OCI-LY7 (cell line): ENCODE results near the gene FNDC3B. TPM values are rescaled to one million over a fixed set of nuclear protein-coding genes. Genes with fewer than 3 reads are reported as not detected.

ENCODE experiments used
- BruUV-seq: library from RNA; stranded (reverse); fragments of 400-500 nt; replicated peaks from 2 replicates; lab custom pipeline; 2021; lab: Mats Ljungman, UMichigan
- CTCF ChIA-PET: fragments of 300-600 bp; sonication (Branson Sonifier 250); formaldehyde crosslinking; loops from one replicate; lab custom pipeline; 2022; ENCODE audit warnings: antibody characterized with exemption; ENCODE audit not compliant: unreplicated experiment; lab: Charles Lee
- POLR2A ChIA-PET: fragments of 300-600 bp; sonication (Branson Sonifier 250); formaldehyde crosslinking; loops from one replicate; lab custom pipeline; 2022; ENCODE audit warnings: antibody characterized with exemption; lab: Charles Lee
- DNase-seq: peaks from one replicate; pipeline ENCODE4 v3.0.0-alpha.2; 2015; ENCODE audit warnings: low spot score
- H2AFZ ChIP-seq: fragments of 200-600 bp; sonication (generic), shearing (Covaris generic); 2 replicates; pipeline ENCODE4 v1.6.1; 2014; ENCODE audit warnings: mild to moderate bottlenecking, antibody characterized with exemption, low read length, moderate library complexity
- H3K27ac ChIP-seq: fragments of 200-600 bp; sonication (generic); 2 replicates; pipeline ENCODE4 v1.5.1; 2014; ENCODE audit warnings: mixed run types, low read depth, mild to moderate bottlenecking, moderate library complexity, low read length, inconsistent platforms; ENCODE audit not compliant: poor library complexity, severe bottlenecking
- H3K36me3 ChIP-seq: fragments of 200-600 bp; sonication (generic); 2 replicates; pipeline ENCODE4 v1.6.1; 2014; ENCODE audit warnings: mild to moderate bottlenecking, antibody characterized with exemption, low read length, moderate library complexity, mixed read lengths; ENCODE audit not compliant: insufficient read depth
- H3K4me1 ChIP-seq: fragments of 200-600 bp; sonication (generic); 2 replicates; pipeline ENCODE4 v1.5.1; 2014; ENCODE audit warnings: mild to moderate bottlenecking, low read length; ENCODE audit not compliant: insufficient read depth, poor library complexity, severe bottlenecking
- H3K4me2 ChIP-seq: fragments of 200-600 bp; sonication (generic); 2 replicates; pipeline ENCODE4 v1.6.1; 2014; ENCODE audit warnings: mild to moderate bottlenecking, low read length
- H3K4me3 ChIP-seq: fragments of 200-600 bp; sonication (generic); 2 replicates; pipeline ENCODE4 v1.5.1; 2014; ENCODE audit warnings: mild to moderate bottlenecking, low read depth, low read length; ENCODE audit not compliant: poor library complexity, severe bottlenecking
- H3K79me2 ChIP-seq: fragments of 200-600 bp; sonication (generic); 2 replicates; pipeline ENCODE4 v1.6.1; 2016; ENCODE audit warnings: low read depth, mild to moderate bottlenecking, low read length, moderate library complexity, mixed read lengths; ENCODE audit not compliant: insufficient read depth
- H3K9me2 ChIP-seq: fragments of 200-600 bp; sonication (generic); 2 replicates; pipeline ENCODE4 v1.6.1; 2016; ENCODE audit warnings: mild to moderate bottlenecking, low read length, mixed read lengths; ENCODE audit not compliant: insufficient read depth
- H3K9me3 ChIP-seq: fragments of 200-600 bp; sonication (generic); 2 replicates; pipeline ENCODE4 v1.6.1; 2014; ENCODE audit warnings: mild to moderate bottlenecking, mixed run types, low read length, mixed read lengths
- H4K20me1 ChIP-seq: fragments of 200-600 bp; sonication (generic); 2 replicates; pipeline ENCODE4 v1.6.1; 2014; ENCODE audit warnings: mild to moderate bottlenecking, antibody characterized with exemption, low read length, moderate library complexity, mixed read lengths; ENCODE audit not compliant: insufficient read depth
- CTCF ChIP-seq: fragments of 200-600 bp; sonication (generic); conservative IDR thresholded peaks from 2 replicates; pipeline ENCODE4 v1.5.1; 2014; ENCODE audit warnings: mild to moderate bottlenecking, antibody characterized with exemption, low read length, moderate library complexity, mixed read lengths
- EZH2phosphoT487 ChIP-seq: fragments of 200-600 bp; sonication (generic); IDR thresholded peaks from 2 replicates; pipeline ENCODE4 v1.6.1; 2018; ENCODE audit warnings: low read depth, borderline replicate concordance, mild to moderate bottlenecking, mixed run types, antibody characterized with exemption, low read length, moderate library complexity, mixed read lengths
- intact Hi-C: fragments of 100-400 bp; cut with micrococcal nuclease; formaldehyde crosslinking; loops from one replicate; pipeline ENCODE4 v1.10.0; 2022; ENCODE audit not compliant: unreplicated experiment
- total RNA-seq, 2 experiments: library from RNA; depleted of rRNA in 1 of 2; stranded (reverse); fragments of >200 nt in 1 of 2; shearing (Covaris generic) in 1 of 2; gene quantifications; 2 replicates each; pipeline ENCODE4 v1.2.3, GENCODE V29; 2014 to 2022

FNDC3B gene
- total RNA-seq, 2 experiments from 2014 or later = 23.3 to 28.5 TPM

- ChIA-PET CTCF (interaction anchor here (0.6 to 1.3 kb wide), 2 partner anchors 20 to 93 kb away, joined by 3 read pairs; no protein-coding TSS in a partner anchor), POLR2A (interaction anchor here (0.7 to 3.0 kb wide), 18 partner anchors 8 to 404 kb away, joined by 3 to 12 read pairs (median 4); partner anchors contain the start of gene FNDC3B)
- no peaks in the 10 kb centered on the region for H3K9me2 ChIP-seq
- H2AFZ ChIP-seq = no peak overlapping the region
- TF ChIP-seq EZH2phosphoT487 = no peak
- no peak for TF ChIP-seq CTCF
- no peaks in the 10 kb centered on the region for H3K9me3 ChIP-seq
- peaks cover 28% of the 10 kb centered on the region for H4K20me1 ChIP-seq
- H3K4me2 ChIP-seq = peak overlapping the region; percentile 68
- H3K27ac ChIP-seq = peak overlapping the region; percentile 71
- H3K4me1 ChIP-seq = peaks cover 64% of the 10 kb centered on the region
- intact Hi-C loops = loop anchor here (1.0 to 5.0 kb wide), 5 partner anchors 35 to 225 kb away; partner anchors contain the start of gene FNDC3B
- H3K79me2 ChIP-seq = peaks cover 34% of the 10 kb centered on the region; the same call in 1 of the 2 replicates
- DNase-seq = peak; percentile 91
- peak overlapping the region; percentile 48 for H3K4me3 ChIP-seq
- no peaks in the 10 kb centered on the region for H3K36me3 ChIP-seq
- no TSS peak for BruUV-seq
Observed at GRCh38 chr3:172107403-172107802, 68.0 kb downstream of the FNDC3B start.

GRCh38 chr3:172110127-172110779 lies 70.9 kb downstream of the FNDC3B start:
- Histone ChIP-seq H3K4me3 (no peak overlapping the region), H2AFZ (no peak overlapping the region), H4K20me1 (peaks cover 28% of the 10 kb centered on the region), H3K79me2 (peaks cover 7% of the 10 kb centered on the region; the same call in 1 of the 2 replicates), H3K9me2 (no peaks in the 10 kb centered on the region), H3K4me2 (no peak overlapping the region), H3K9me3 (no peaks in the 10 kb centered on the region), H3K36me3 (no peaks in the 10 kb centered on the region), H3K27ac (no peak overlapping the region), H3K4me1 (peaks cover 35% of the 10 kb centered on the region)
- TF ChIP-seq EZH2phosphoT487 (no peak), CTCF (no peak)
- intact Hi-C loops = no loop called here
- no peak for DNase-seq
- CTCF ChIA-PET = no interaction called here
- POLR2A ChIA-PET = interaction anchor here (1.0 kb wide), 1 partner anchor 21 kb away, joined by 3 read pairs; no protein-coding TSS in a partner anchor
- no TSS peak for BruUV-seq

GRCh38 chr3:172111163-172111562 lies 71.8 kb downstream of the FNDC3B start:
- Histone ChIP-seq H3K9me2 (no peaks in the 10 kb centered on the region), H3K36me3 (no peaks in the 10 kb centered on the region), H3K4me1 (peaks cover 26% of the 10 kb centered on the region), H3K27ac (no peak overlapping the region), H3K4me3 (no peak overlapping the region), H3K4me2 (no peak overlapping the region), H3K79me2 (peaks cover 7% of the 10 kb centered on the region; the same call in 1 of the 2 replicates), H2AFZ (no peak overlapping the region), H3K9me3 (no peaks in the 10 kb centered on the region), H4K20me1 (peaks cover 25% of the 10 kb centered on the region)
- no TSS peak for BruUV-seq
- POLR2A ChIA-PET = interaction anchor here (1.4 kb wide), 1 partner anchor 9 kb away, joined by 5 read pairs; no protein-coding TSS in a partner anchor
- DNase-seq = no peak
- intact Hi-C loops = no loop called here
- no peak for TF ChIP-seq EZH2phosphoT487
- no peak for TF ChIP-seq CTCF
- CTCF ChIA-PET = no interaction called here
